Activated CD8-positive, alpha-beta T cell treated with anti-CD3 and anti-CD28 coated beads, Interleukin-2, amount 10 ng/mL, durations not matched to agents 7 days and 5 days (primary cell): Measurements from ENCODE around the gene RND2. TPM values are rescaled to one million over a fixed set of nuclear protein-coding genes. Genes with fewer than 3 reads are reported as not detected.
"Not testable (repeated sequence)": the region's sequence is repeated elsewhere in the genome, so short reads cannot be mapped to it uniquely, and the experiment has no call there.

ENCODE experiments used
- ATAC-seq: fragments of 150-1000 bp; cut with Tn5 transposase; one replicate; pipeline ENCODE4 v1.10.0; 2021; ENCODE audit warnings: moderate library complexity
- CTCF ChIA-PET: fragments of 350-600 bp; sonication (Branson Sonifier 250); formaldehyde crosslinking; loops from one replicate; lab custom pipeline; 2021; ENCODE audit warnings: antibody characterized with exemption; lab: Charles Lee
- POLR2A ChIA-PET: fragments of 350-600 bp; sonication (Branson Sonifier 250); formaldehyde crosslinking; loops from one replicate; lab custom pipeline; 2021; ENCODE audit warnings: antibody characterized with exemption; lab: Charles Lee
- DNase-seq: peaks from one replicate; pipeline ENCODE4 v3.0.0-alpha.2; 2020
- H3K27ac Mint-ChIP-seq: one replicate; pipeline ENCODE4 v1.8.0; 2021; ENCODE audit warnings: mild to moderate bottlenecking, mixed read lengths
- H3K27me3 Mint-ChIP-seq: one replicate; pipeline ENCODE4 v1.8.0; 2021; ENCODE audit warnings: low read depth, mixed read lengths
- H3K36me3 Mint-ChIP-seq: one replicate; pipeline ENCODE4 v1.8.0; 2021; ENCODE audit warnings: low read depth, mixed read lengths
- H3K4me1 Mint-ChIP-seq: one replicate; pipeline ENCODE4 v1.8.0; 2021; ENCODE audit warnings: low read depth, mixed read lengths
- H3K4me3 Mint-ChIP-seq: one replicate; pipeline ENCODE4 v1.8.0; 2021; ENCODE audit warnings: mild to moderate bottlenecking, mixed read lengths
- H3K9me3 Mint-ChIP-seq: one replicate; pipeline ENCODE4 v1.8.0; 2022; ENCODE audit warnings: mixed read lengths; ENCODE audit not compliant: insufficient read depth
- total RNA-seq, 2 experiments: library from RNA; stranded (reverse); gene quantifications; one replicate each; pipeline ENCODE4 v1.2.3, GENCODE V29; 2021

The RND2 gene, protein sequence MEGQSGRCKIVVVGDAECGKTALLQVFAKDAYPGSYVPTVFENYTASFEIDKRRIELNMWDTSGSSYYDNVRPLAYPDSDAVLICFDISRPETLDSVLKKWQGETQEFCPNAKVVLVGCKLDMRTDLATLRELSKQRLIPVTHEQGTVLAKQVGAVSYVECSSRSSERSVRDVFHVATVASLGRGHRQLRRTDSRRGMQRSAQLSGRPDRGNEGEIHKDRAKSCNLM
- not detected for total RNA-seq

DNA sequence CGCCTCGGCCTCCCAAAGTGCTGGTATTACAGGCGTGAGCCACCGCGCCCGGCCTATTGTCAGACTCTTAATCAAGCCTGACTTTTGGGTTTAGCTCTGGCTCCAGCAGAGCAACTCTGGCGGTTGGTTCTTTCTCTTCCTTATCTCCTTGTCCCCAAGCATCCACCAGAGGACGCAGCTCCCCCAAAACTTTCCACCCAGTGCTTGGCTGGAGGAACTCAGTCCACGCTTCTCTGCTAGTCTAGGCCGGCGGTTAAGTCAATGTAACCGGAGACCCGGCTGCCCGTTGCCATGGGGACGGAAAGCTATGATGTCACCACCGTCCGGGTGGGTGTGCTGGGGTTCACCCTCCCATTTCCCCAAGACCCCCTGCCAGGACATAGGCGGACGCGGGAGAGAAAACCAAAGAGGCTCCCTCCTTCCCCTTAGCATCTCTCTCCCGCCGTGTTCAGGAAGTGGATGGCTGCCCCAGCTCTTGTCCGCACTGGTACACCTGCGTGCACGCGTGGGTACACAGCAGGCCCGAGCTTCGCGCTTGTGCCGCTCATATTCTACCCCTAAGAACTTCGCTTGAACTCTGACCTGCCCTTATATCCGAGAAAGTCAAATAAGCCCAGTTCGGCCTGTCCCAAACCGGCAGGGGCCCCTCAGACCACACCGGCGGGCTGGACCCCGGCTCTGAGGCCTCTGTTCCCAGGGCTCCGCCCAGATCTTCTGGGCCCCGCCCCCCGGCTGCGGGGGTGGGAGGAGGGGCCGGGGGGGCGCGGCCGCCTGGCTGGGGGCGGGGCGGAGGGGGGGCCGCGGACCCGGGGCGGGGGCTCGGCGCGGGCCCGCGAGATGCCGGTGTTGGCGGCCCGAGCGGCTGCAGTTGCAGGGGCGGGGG lies at the start of gene RND2:
Gene RND2, plus strand, starts transcription at position 825 of the 883 bp plus-strand sequence. CDS start 117 bp downstream, outside the sequence.
- DNase-seq (peak; percentile 85), ATAC-seq (peak; percentile 68)
- POLR2A ChIA-PET: interaction anchor here (0.5 to 1.6 kb wide), 10 partner anchors 12 to 291 kb away, joined by 3 to 16 read pairs (median 4); partner anchors contain the start of genes BRCA1, NBR1, RPL27 and TMEM106A
- H3K4me3 Mint-ChIP-seq: peak within 1 kb of the TSS; percentile 76
- no peaks in the 10 kb centered on the region for H3K9me3 Mint-ChIP-seq
- peaks cover 28% of the 10 kb centered on the region for H3K4me1 Mint-ChIP-seq
- H3K36me3 Mint-ChIP-seq: no peaks in the 10 kb centered on the region
- H3K27me3 Mint-ChIP-seq: peaks cover 22% of the 10 kb centered on the region
- peak within 1 kb of the TSS; percentile 52 for H3K27ac Mint-ChIP-seq
- CTCF ChIA-PET: interaction anchor here (0.8 to 1.2 kb wide), 6 partner anchors 18 to 458 kb away, joined by 3 to 7 read pairs (median 3); partner anchors contain the start of genes IFI35, RPL27 and TMEM106A

DNA sequence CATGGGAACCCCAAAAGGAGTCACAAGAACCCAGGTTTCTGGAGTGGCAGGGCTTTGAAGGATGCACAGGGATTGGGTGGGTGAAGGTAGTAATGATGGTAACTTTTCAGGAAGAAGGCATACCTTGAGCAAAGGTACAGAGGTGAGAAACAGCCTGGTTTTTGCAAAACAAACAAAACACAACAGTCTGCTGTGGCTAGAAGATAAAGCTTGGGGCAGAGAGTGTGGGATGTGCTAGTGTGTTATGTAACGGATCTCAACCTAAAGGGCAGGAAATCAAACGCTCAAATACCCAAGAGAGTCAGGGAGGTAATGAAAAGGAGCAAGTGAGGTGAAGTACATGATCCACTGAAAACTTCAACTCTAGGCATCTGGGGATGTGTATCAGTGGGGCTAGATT lies 49.8 kb upstream of the RND2 start:
- peaks cover 16% of the 10 kb centered on the region for H3K4me1 Mint-ChIP-seq
- POLR2A ChIA-PET: interaction anchor here (1.0 kb wide), 1 partner anchor 23 kb away, joined by 3 read pairs; the partner anchor contains the start of gene RPL27
- no peak overlapping the region for H3K27ac Mint-ChIP-seq
- H3K36me3 Mint-ChIP-seq: no peaks in the 10 kb centered on the region
- H3K4me3 Mint-ChIP-seq: no peak overlapping the region
- DNase-seq: no peak
- no peaks in the 10 kb centered on the region for H3K9me3 Mint-ChIP-seq
- no peaks in the 10 kb centered on the region for H3K27me3 Mint-ChIP-seq
- no peak for ATAC-seq
- CTCF ChIA-PET: interaction anchor here (1.3 kb wide), 1 partner anchor 23 kb away, joined by 3 read pairs; the partner anchor contains the start of gene RPL27

DNA sequence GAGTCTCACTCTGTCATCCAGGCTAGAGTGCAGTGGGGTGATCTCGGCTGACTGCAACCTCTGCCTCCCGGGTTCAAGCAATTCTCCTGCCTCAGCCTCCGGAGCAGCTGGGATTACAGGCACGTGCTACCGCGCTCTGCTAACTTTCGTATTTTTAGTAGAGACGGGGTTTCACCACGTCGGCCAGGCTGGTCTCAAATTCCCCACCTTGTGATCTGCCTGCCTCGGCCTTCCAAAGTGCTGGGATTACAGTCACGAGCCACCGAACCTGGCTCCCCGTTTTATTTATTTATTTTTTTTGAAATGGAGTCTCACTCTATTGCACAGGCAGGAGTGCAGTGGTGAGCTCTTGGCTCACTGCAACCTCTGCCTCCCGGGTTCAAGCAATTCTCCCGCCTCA lies 49.3 kb upstream of the RND2 start:
- not testable (repeated sequence) for DNase-seq, ATAC-seq, H3K4me3 Mint-ChIP-seq, H3K27me3 Mint-ChIP-seq, H3K36me3 Mint-ChIP-seq, H3K9me3 Mint-ChIP-seq, H3K27ac Mint-ChIP-seq
- ChIA-PET CTCF (interaction anchor here (0.6 to 1.3 kb wide), 3 partner anchors 10 to 22 kb away, joined by 3 read pairs; partner anchors contain the start of gene RPL27), POLR2A (interaction anchor here (1.0 kb wide), 1 partner anchor 22 kb away, joined by 3 read pairs; the partner anchor contains the start of gene RPL27)
- peaks cover 16% of the 10 kb centered on the region for H3K4me1 Mint-ChIP-seq

DNA sequence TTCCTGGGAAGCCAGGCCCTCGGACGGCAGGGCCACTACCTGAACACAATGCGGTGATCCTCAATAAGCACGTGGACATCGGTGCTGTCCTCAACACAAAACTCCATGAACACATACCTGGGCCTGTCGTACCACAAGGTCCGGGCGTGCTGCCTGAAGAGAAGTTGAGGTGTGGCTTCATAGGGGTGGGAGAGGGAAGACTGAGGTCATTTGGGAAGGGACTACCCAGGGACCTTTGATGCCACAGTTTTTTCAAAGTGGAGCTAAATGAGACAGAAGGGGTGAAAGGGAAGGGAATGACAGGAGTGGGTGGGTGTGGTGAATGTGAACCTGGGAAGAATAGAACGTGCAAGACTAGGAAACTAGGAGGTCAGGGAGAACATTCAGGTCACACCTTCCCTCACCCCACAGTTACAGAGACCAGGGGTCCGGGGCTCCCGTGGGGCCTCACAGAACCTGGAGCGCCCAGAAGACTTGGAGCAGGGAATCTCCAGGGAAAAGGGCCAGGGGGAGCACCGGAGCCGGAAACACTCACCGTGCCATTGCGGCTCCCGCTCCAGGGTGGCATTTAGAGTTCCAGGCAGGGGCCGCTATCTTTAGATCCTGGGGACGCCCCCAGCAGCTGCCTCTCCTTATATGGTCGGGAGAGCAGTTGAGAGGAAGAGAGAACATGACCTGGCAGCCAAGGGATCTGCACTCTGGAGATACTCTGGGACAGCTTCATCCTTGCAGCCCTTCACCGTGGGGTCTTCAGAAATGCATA lies 45.3 kb upstream of the RND2 start, which contains the start of gene PTGES3L:
Gene PTGES3L, minus strand, starts transcription at position 570 of the 763 bp plus-strand sequence. Its CDS starts 27 bp downstream, at position 543.
- ATAC-seq (peak; percentile 43), DNase-seq (peak; percentile 55)
- ChIA-PET CTCF (interaction anchor here (0.6 to 2.2 kb wide), 2 partner anchors 19 to 1793 kb away, joined by 3 to 9 read pairs; partner anchors contain the start of gene RPL27), POLR2A (interaction anchor here (0.9 to 2.5 kb wide), 3 partner anchors 19 to 381 kb away, joined by 3 to 18 read pairs (median 6); partner anchors contain the start of genes RPL27 and TMEM106A)
- peaks cover 20% of the 10 kb centered on the region for H3K36me3 Mint-ChIP-seq
- H3K4me1 Mint-ChIP-seq: peaks cover 40% of the 10 kb centered on the region
- peak within 1 kb of the TSS; percentile 96 for H3K4me3 Mint-ChIP-seq
- H3K27ac Mint-ChIP-seq: peak within 1 kb of the TSS; percentile 95
- no peaks in the 10 kb centered on the region for H3K27me3 Mint-ChIP-seq
- H3K9me3 Mint-ChIP-seq: no peaks in the 10 kb centered on the region

DNA sequence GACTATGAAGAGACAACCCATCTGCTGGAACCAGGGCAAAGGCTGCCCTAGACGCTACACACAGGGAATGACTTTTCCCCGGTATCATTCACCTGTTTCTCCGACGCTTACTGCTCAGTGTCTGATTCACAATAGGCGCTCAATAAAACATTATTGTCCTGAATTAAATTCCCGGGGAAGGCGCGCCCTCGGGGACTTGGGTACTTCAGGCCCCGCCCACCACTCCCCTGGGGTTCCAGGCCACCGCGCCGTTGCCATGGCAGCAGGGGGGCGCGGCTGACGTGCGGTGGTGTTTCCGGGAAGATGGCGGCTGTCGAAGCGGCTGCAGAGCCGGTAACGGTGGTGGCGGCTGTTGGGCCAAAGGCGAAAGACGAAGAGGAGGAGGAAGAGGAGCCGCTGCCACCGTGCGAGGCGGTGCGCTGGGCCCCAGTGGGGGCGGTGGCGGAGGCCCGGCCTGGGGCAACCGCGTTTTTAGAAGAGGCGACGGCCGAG lies 44.7 kb upstream of the RND2 start, which contains the start of gene RUNDC1:
Gene RUNDC1, plus strand, starts transcription at position 292 of the 492 bp plus-strand sequence. Its CDS starts 12 bp downstream, at position 304.
- H3K36me3 Mint-ChIP-seq: peaks cover 27% of the 10 kb centered on the region
- no peaks in the 10 kb centered on the region for H3K27me3 Mint-ChIP-seq
- ChIA-PET POLR2A (interaction anchor here (1.8 to 2.5 kb wide), 2 partner anchors 18 to 231 kb away, joined by 6 to 18 read pairs; partner anchors contain the start of genes RPL27 and TMEM106A), CTCF (interaction anchor here (0.6 to 1.0 kb wide), 2 partner anchors 18 to 1792 kb away, joined by 3 to 6 read pairs; partner anchors contain the start of gene RPL27)
- ATAC-seq (peak; percentile 78), DNase-seq (peak; percentile 93)
- H3K4me1 Mint-ChIP-seq: peaks cover 41% of the 10 kb centered on the region
- H3K27ac Mint-ChIP-seq: peak within 1 kb of the TSS; percentile 95
- H3K9me3 Mint-ChIP-seq: no peaks in the 10 kb centered on the region
- H3K4me3 Mint-ChIP-seq: peak within 1 kb of the TSS; percentile 96

DNA sequence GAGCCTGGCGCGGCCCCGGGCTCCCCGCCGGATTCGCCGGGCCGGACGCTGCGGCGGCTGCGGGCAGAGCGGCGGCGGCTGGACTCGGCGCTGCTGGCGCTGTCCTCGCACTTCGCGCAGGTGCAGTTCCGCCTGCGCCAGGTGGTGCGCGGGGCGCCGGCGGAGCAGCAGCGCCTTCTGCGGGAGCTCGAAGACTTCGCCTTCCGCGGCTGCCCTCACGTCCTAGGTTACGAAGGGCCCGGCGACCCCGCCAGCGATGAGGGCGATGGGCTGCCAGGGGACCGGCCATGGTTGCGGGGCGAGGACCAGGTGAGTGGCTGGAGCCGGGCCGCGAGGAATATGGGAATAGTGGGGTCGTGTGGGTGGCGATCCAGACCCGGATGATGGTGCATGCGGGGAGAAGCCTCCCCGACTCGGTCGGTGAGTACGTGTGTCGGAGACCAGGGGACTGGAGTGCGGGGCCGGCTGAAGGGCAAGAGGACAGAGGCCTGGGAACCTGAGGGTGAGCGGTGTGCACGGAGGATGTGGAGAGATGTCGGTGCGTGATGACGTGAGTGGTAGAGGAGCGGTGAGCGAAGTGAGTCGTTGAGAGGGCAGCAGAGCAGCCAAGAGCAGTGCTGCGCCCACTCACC lies 44.1 kb upstream of the RND2 start:
- DNase-seq (peak; percentile 80), ATAC-seq (peak; percentile 76)
- peak overlapping the region; percentile 96 for H3K4me3 Mint-ChIP-seq
- peaks cover 31% of the 10 kb centered on the region for H3K36me3 Mint-ChIP-seq
- H3K9me3 Mint-ChIP-seq: no peaks in the 10 kb centered on the region
- ChIA-PET CTCF (interaction anchor here (0.7 to 1.0 kb wide), 2 partner anchors 17 to 159 kb away, joined by 3 to 6 read pairs; partner anchors contain the start of gene RPL27), POLR2A (interaction anchor here (1.8 kb wide), 1 partner anchor 231 kb away, joined by 6 read pairs; the partner anchor contains the start of gene TMEM106A)
- peak overlapping the region; percentile 95 for H3K27ac Mint-ChIP-seq
- H3K4me1 Mint-ChIP-seq: peaks cover 45% of the 10 kb centered on the region
- no peaks in the 10 kb centered on the region for H3K27me3 Mint-ChIP-seq

DNA sequence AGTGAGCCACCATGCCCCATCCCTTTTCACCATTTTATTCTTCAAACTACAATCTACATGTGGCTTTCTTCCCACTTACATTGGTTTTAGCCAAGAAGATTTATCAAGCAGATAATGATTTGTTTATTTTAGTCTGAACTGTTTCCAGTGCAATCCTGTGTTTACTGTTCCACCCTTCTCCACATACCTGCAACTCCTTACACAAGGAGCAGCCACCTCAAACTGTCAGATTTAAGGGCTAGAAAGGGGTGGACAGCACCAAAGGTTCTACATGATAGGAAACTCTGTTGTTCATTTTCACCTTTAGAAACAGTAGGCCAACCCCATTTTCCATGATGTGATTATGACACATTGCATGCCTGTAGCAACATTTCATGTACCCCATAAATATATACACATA lies 42.8 kb upstream of the RND2 start:
- peak overlapping the region; percentile 46 for H3K27ac Mint-ChIP-seq
- CTCF ChIA-PET: no interaction called here
- POLR2A ChIA-PET: interaction anchor here (0.7 kb wide), 1 partner anchor 333 kb away, joined by 3 read pairs; no protein-coding TSS in a partner anchor

DNA sequence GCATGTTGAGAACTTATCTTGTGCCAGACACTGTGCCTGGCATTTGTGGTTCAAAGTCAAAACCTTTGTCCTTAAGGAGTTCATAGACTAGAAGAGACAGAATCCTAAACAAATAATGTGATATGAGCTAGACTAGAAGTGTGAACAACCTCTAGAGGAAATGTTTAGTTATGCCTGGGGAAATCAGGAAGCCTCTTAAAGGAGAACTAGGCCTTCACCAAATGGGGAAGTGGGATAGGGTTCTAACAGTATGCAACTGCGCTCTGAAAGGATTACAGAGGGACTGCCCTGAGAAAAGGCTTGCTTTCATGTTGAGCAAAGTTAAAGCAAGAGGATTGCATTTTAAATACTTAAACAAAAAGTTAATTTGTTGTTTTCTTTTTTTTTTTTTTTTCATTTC lies 39.8 kb upstream of the RND2 start:
- no peak for ATAC-seq
- Mint-ChIP-seq H3K27ac (no peak overlapping the region), H3K27me3 (no peaks in the 10 kb centered on the region), H3K4me1 (peaks cover 35% of the 10 kb centered on the region), H3K36me3 (peaks cover 61% of the 10 kb centered on the region), H3K9me3 (no peaks in the 10 kb centered on the region), H3K4me3 (no peak overlapping the region)
- POLR2A ChIA-PET: interaction anchor here (1.4 kb wide), 1 partner anchor 13 kb away, joined by 6 read pairs; the partner anchor contains the start of gene RPL27
- CTCF ChIA-PET: interaction anchor here (4.6 kb wide), 1 partner anchor 13 kb away, joined by 30 read pairs; the partner anchor contains the start of gene RPL27
- DNase-seq: no peak

More for the DNA sequence above, 42.8 kb upstream of the RND2 start:
- Mint-ChIP-seq H3K4me1 (peaks cover 45% of the 10 kb centered on the region), H3K36me3 (peaks cover 37% of the 10 kb centered on the region), H3K4me3 (peak overlapping the region; percentile 96), H3K27me3 (no peaks in the 10 kb centered on the region), H3K9me3 (no peaks in the 10 kb centered on the region)
- DNase-seq (no peak), ATAC-seq (no peak)

DNA sequence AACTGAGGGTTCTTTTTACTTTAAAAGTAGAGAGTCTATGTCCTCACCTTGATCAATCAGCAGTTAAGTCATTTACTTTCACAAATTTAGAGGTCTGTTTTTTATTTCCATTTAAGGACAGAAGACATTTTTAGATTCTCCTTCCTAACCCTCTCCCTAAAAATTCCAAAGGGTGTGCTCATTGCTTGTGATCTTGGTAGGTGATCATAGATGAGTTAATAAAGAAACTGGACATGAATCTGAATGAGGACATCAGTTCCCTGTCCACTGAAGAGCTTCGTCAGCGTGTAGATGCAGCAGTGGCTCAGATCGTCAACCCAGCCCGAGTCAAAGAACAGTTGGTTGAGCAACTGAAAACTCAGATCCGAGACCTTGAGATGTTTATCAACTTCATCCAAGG lies 35.9 kb upstream of the RND2 start:
- Mint-ChIP-seq H3K36me3 (peaks cover 74% of the 10 kb centered on the region), H3K27ac (no peak overlapping the region), H3K9me3 (no peaks in the 10 kb centered on the region), H3K4me3 (no peak overlapping the region), H3K4me1 (peaks cover 14% of the 10 kb centered on the region), H3K27me3 (no peaks in the 10 kb centered on the region)
- ChIA-PET POLR2A (interaction anchor here (0.7 to 3.1 kb wide), 2 partner anchors 9 kb away, joined by 3 to 16 read pairs; partner anchors contain the start of gene RPL27), CTCF (no interaction called here)
- DNase-seq: no peak
- ATAC-seq: no peak
